ENCODE data around the gene RBM7. TPM values are rescaled to one million over a fixed set of nuclear protein-coding genes. Genes with fewer than 3 reads are reported as not detected.

The RBM7 gene
- total and polyA plus RNA-seq, 4 donors: 11.1 to 23.0 (median 13.9) TPM

GRCh38 chr11:114382509-114382908, 18.0 kb upstream of the RBM7 start:
- H3K36me3 ChIP-seq (ENCODE audit: control insufficient read depth in 4 of 4, insufficient read depth in 3 of 4, low read depth in 1 of 4, low read length in 3 of 4): no peaks in the 10 kb centered on the region
- H3K27ac ChIP-seq (ENCODE audit: low read depth in 1 of 2, low read length in 2 of 2): no peak overlapping the region
- no peak for TF ChIP-seq FOXA1 (IDR thresholded peaks at IDR 0.05)
- TF ChIP-seq REST (IDR thresholded peaks at IDR 0.05): no peak
- TF ChIP-seq EGR1 (IDR thresholded peaks at IDR 0.05; ENCODE audit: low read depth in 2 of 2): no peak
- H3K27me3 ChIP-seq (ENCODE audit: control insufficient read depth in 4 of 4, insufficient read depth in 4 of 4, low read length in 3 of 4): no peaks in the 10 kb centered on the region
- DNase-seq (ENCODE audit: low spot score): no peak
- no peaks in the 10 kb centered on the region for H3K9me3 ChIP-seq (ENCODE audit: control insufficient read depth in 4 of 4, low read length in 3 of 4)
- 84% methylated on average over 3 of the region's 3 CpGs for WGBS
- H3K9ac ChIP-seq (ENCODE audit: low read depth in 1 of 2, low read length in 2 of 2): no peak overlapping the region
- H3K4me1 ChIP-seq (ENCODE audit: control insufficient read depth in 4 of 4, insufficient read depth in 4 of 4, low read length in 3 of 4): no peaks in the 10 kb centered on the region
- no peak overlapping the region for H3K4me3 ChIP-seq (ENCODE audit: low read depth in 1 of 3, low read length in 3 of 3)

- Histone ChIP-seq H3K27ac (ENCODE audit: low read depth in 1 of 2, low read length in 2 of 2) (no peak overlapping the region), H3K36me3 (ENCODE audit: control insufficient read depth in 4 of 4, insufficient read depth in 3 of 4, low read depth in 1 of 4, low read length in 3 of 4) (no peaks in the 10 kb centered on the region), H3K9ac (ENCODE audit: low read depth in 1 of 2, low read length in 2 of 2) (no peak overlapping the region), H3K27me3 (ENCODE audit: control insufficient read depth in 4 of 4, insufficient read depth in 4 of 4, low read length in 3 of 4) (no peaks in the 10 kb centered on the region), H3K9me3 (ENCODE audit: control insufficient read depth in 4 of 4, low read length in 3 of 4) (no peaks in the 10 kb centered on the region), H3K4me1 (ENCODE audit: control insufficient read depth in 4 of 4, insufficient read depth in 4 of 4, low read length in 3 of 4) (no peaks in the 10 kb centered on the region), H3K4me3 (ENCODE audit: low read depth in 1 of 3, low read length in 3 of 3) (no peak overlapping the region)
- WGBS: 98% methylated on average over 1 of the region's 1 CpG
- DNase-seq (ENCODE audit: low spot score): no peak
- no peak for TF ChIP-seq HNF4G (IDR thresholded peaks at IDR 0.05)
- no peak for TF ChIP-seq HNF4A (conservative IDR thresholded peaks at IDR 0.05)
- TF ChIP-seq RXRA (IDR thresholded peaks at IDR 0.05): no peak
- no peak for TF ChIP-seq JUND (IDR thresholded peaks at IDR 0.05)
- no peak for TF ChIP-seq NR2F2 (IDR thresholded peaks at IDR 0.05)
- no peak for TF ChIP-seq SP1 (IDR thresholded peaks at IDR 0.05)
- no peak for TF ChIP-seq EGR1 (IDR thresholded peaks at IDR 0.05; ENCODE audit: low read depth in 2 of 2)
- TF ChIP-seq FOXA1 (IDR thresholded peaks at IDR 0.05): no peak
- no peak for TF ChIP-seq TAF1 (conservative IDR thresholded peaks at IDR 0.05)
- no peak for TF ChIP-seq GABPA (IDR thresholded peaks at IDR 0.05 in 1 of 2, conservative IDR thresholded peaks at IDR 0.05 in 1 of 2)
- TF ChIP-seq MAX (IDR thresholded peaks at IDR 0.05): no peak
Measured at GRCh38 chr11:114384487-114384886, 16.0 kb upstream of the RBM7 start.

- no peaks in the 10 kb centered on the region for H3K36me3 ChIP-seq (ENCODE audit: control insufficient read depth in 4 of 4, insufficient read depth in 3 of 4, low read depth in 1 of 4, low read length in 3 of 4)
- H3K4me1 ChIP-seq (ENCODE audit: control insufficient read depth in 4 of 4, insufficient read depth in 4 of 4, low read length in 3 of 4): no peaks in the 10 kb centered on the region
- no peak for TF ChIP-seq HNF4G (IDR thresholded peaks at IDR 0.05)
- TF ChIP-seq RXRA (IDR thresholded peaks at IDR 0.05): no peak
- TF ChIP-seq ZBTB33 (IDR thresholded peaks at IDR 0.05): no peak
- no peak for TF ChIP-seq FOXA2 (IDR thresholded peaks at IDR 0.05)
- no peak for TF ChIP-seq MAX (IDR thresholded peaks at IDR 0.05)
- TF ChIP-seq ATF3 (IDR thresholded peaks at IDR 0.05): no peak
- TF ChIP-seq SP1 (IDR thresholded peaks at IDR 0.05): no peak
- no peak for TF ChIP-seq GABPA (IDR thresholded peaks at IDR 0.05 in 1 of 2, conservative IDR thresholded peaks at IDR 0.05 in 1 of 2)
- TF ChIP-seq EGR1 (IDR thresholded peaks at IDR 0.05; ENCODE audit: low read depth in 2 of 2): no peak
- H3K4me3 ChIP-seq (ENCODE audit: low read depth in 1 of 3, low read length in 3 of 3): no peak overlapping the region
- no peaks in the 10 kb centered on the region for H3K27me3 ChIP-seq (ENCODE audit: control insufficient read depth in 4 of 4, insufficient read depth in 4 of 4, low read length in 3 of 4)
- no peaks in the 10 kb centered on the region for H3K9me3 ChIP-seq (ENCODE audit: control insufficient read depth in 4 of 4, low read length in 3 of 4)
- H3K9ac ChIP-seq (ENCODE audit: low read depth in 1 of 2, low read length in 2 of 2): no peak overlapping the region
- 74% methylated on average over 2 of the region's 2 CpGs for WGBS
- H3K27ac ChIP-seq (ENCODE audit: low read depth in 1 of 2, low read length in 2 of 2): no peak overlapping the region
- no peak for DNase-seq (ENCODE audit: low spot score)
Measured at GRCh38 chr11:114386131-114386530, 14.3 kb upstream of the RBM7 start.

All from liver (tissue), 9 donors.